Esophagus squamous epithelium (tissue), 4 donors: ENCODE measurements around the gene FSTL4.

ENCODE experiments used
- CTCF ChIP-seq, 6 experiments: fragments of 450-650 bp in 4 of 6; fragments of 200-600 bp in 2 of 6; sonication (generic) in 2 of 6; IDR thresholded peaks; one replicate each; pipeline ENCODE4 v1.5.1; 2016 to 2019; ENCODE audit warnings: antibody characterized with exemption in 6 of 6, mild to moderate bottlenecking in 4 of 6, moderate library complexity in 4 of 6
- POLR2A ChIP-seq, 4 donors: fragments of 450-650 bp; IDR thresholded peaks; one replicate each; pipeline ENCODE4 v1.6.1; 2017; ENCODE audit warnings: antibody characterized with exemption in 4 of 4, mild to moderate bottlenecking in 4 of 4, moderate library complexity in 3 of 4

- TF ChIP-seq CTCF (IDR thresholded peaks at IDR 0.05) (no peak), POLR2A (IDR thresholded peaks at IDR 0.05) (no peak)
These were observed 41.4 kb upstream of the FSTL4 start for GRCh38 chr5:133653760-133654049.
